DMS 273 (cell line): ENCODE results near the gene PPARG.
A peak's percentile ranks its signal among the peaks of the same experiment; 100 is the strongest.

Experiments
- DNase-seq: peaks from one replicate; lab custom pipeline; 2025; ENCODE audit not compliant: unreplicated experiment; lab: John Stamatoyannopoulos, UW

The PPARG gene

GRCh38 chr3:12408984-12409683 is 120.3 kb downstream of the PPARG start:
- DNase-seq, result no peak

GRCh38 chr3:12409684-12410596 is 121.1 kb downstream of the PPARG start:
- no peak for DNase-seq

- DNase-seq, result no peak
These were observed 124.9 kb downstream of the PPARG start for GRCh38 chr3:12413721-12414255.

DNA sequence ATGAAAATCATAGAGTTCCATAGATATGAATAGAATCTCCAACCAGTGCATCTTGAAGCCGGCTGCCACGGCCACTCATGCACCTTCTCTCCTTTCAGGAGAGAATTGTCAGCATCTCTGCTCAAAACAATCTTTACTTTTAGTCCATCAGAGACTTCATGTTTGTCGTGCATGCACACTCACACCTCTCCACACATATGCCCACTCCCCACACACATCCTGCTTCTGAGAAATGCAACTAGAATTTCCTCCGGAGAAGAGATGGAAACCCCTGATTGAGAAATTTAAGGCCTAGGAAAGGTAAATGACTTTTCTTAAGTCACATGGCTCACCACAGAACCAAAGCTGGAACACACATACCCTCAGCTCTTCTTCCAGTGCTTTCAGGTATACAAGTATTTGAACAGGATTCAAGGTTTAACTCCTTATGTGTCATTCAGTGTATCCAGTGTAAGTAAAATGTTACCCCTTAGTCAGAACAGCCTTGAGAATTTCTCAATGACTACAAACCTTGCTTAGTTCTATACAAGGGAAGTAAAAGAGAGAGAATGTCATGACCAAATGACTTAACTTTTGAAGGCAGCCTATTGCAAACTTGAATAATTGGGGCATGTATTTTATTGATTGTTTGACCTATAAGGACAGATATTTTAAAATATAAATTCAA is 126.3 kb downstream of the PPARG start:
- DNase-seq, result no peak

DNA sequence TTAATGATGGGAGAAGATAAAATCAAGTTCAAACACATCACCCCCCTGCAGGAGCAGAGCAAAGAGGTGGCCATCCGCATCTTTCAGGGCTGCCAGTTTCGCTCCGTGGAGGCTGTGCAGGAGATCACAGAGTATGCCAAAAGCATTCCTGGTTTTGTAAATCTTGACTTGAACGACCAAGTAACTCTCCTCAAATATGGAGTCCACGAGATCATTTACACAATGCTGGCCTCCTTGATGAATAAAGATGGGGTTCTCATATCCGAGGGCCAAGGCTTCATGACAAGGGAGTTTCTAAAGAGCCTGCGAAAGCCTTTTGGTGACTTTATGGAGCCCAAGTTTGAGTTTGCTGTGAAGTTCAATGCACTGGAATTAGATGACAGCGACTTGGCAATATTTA is 127.9 kb downstream of the PPARG start:
- no peak for DNase-seq

DNA sequence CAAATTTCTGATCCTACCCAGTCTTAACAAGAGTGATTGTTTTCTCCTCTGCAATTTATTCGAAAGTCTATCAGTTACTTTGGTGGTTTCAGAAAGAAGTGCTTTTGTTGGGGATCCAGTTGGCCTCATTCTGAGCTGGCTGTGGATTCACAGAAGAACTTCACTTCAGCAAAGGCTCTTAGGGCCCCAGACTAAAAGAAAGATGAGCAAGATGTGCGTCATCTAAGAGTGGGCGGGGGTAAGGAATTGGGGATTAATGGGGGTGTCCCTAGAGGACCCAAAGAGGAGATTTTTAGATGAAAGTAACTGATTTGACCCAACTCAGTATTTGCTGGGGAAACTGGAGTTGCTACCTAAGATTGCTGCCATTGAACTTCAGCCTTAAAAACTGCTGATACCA is 131.5 kb downstream of the PPARG start:
- DNase-seq, result no peak

DNA sequence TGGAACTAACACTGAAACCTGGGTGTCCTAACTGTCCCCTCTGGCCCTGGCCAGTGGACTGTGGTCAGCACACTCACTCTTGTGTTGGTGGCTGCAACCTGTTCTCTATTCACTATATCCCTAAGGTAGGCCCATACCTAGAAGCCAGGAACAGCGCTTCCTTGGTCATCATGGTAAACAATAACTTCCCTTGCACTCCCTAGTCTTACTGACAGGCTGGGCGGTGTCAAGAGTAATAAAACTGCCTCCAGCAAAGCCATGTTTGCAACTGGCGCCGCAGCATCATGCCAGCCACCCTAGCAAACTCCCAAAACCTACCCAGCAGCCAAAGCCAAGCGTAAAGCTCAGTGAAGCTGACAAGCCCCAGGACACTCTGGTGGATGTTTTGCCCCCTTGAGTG is 132.3 kb downstream of the PPARG start:
- no peak for DNase-seq

DNA sequence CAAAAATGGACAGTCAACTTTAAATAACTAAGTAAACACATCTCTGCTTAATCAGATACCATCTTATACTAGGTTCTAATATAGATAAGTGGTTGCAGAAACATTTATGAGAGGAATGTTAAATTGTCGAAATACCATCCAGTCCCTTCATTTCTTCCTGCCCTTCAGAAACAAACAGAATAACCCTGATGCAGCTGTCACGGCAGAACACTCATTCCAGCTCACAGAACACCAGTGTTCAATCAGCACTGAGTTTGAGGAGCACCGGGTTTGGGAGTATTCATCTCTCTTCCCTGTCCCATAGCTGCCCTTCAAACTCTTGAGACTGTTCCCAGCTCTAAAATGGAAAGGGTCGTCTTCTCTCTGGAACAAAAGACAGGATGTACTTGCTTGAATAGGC is 134.3 kb downstream of the PPARG start:
- no peak for DNase-seq

GRCh38 chr3:12423918-12424630 is 135.2 kb downstream of the PPARG start:
- no peak for DNase-seq

- no peak for DNase-seq
These were observed 135.9 kb downstream of the PPARG start for GRCh38 chr3:12424635-12425319.

DNA sequence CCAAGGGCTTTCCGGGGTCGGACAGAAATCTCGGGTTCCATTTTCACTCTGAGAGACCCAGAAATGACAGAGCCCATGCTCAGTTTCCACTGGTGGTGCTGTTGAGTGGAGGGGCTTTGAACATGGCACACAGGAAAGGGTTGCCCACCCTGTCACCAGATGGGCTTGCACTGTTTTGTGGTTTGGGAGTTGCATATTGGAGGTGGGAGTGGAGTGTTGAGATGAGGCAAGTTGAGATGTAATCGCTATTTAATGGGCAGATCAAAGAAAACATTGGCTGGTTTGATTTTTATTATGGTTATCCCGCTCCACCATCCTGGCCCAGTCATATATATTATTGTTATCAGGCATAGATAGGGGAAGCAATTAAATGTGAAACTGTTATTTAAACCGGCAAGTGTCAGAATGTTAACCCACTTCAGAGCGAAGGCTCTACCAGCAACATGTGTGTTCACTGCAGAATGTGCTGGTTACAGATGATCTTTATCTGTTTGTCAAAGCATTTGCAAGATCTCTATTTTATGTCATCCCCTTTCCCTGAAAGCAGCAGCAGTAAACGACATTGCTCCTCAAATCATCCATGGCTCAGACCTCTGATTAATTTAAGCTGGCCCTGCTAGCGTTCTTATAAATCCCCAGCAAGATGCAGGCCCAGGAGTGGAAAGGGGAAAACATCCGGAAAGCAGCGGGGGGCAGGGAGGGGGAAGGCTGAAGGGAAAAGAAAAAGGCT is 137.1 kb downstream of the PPARG start:
- DNase-seq, result no peak

DNA sequence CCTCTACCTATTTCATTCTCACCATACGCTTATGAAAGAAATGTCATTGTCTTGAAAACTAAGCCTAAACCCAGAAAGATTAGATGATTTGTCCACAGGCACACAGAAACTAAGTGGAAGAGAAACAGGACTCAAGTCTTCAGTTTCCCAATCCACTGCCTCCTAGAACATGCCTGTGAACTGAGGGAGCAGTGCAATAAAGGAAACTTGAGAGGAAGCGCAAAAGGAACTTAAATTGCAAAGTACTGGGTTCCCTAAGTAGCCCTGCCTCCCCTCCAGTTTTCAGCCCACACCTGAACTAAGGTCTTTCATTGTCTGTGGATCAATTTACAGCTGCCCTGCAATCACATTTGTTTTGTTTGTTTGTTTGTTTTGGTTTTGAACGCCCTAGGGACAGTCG is 138.7 kb downstream of the PPARG start:
- DNase-seq, result no peak

- DNase-seq, result no peak
These were observed 139.3 kb downstream of the PPARG start for GRCh38 chr3:12428126-12428525.

DNA sequence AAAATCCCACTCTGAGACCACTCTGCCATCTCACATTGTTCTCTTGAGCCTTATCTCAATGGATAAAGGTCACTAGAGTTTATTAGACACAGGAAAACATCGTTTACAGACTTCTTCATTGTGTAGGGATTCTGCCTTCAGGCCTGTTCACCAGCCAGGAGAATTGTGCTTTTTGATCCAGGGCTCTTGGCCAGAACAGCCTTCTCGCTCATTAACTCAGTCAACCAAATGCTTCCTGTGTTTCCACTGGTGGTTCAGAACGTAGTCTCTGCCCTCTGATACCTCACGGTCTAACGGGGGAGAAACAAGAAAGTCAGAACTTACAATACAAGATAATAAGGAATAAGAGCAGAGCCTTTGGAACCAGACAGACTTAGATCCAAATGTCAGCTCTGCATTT is 141.2 kb downstream of the PPARG start:
- DNase-seq, result no peak

DNA sequence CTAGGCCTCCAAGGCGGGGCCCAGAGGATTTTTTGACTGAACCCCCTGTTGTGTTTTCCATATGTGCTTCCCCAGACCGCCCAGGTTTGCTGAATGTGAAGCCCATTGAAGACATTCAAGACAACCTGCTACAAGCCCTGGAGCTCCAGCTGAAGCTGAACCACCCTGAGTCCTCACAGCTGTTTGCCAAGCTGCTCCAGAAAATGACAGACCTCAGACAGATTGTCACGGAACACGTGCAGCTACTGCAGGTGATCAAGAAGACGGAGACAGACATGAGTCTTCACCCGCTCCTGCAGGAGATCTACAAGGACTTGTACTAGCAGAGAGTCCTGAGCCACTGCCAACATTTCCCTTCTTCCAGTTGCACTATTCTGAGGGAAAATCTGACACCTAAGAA is 145.0 kb downstream of the PPARG start:
- peak; percentile 3 for DNase-seq

DNA sequence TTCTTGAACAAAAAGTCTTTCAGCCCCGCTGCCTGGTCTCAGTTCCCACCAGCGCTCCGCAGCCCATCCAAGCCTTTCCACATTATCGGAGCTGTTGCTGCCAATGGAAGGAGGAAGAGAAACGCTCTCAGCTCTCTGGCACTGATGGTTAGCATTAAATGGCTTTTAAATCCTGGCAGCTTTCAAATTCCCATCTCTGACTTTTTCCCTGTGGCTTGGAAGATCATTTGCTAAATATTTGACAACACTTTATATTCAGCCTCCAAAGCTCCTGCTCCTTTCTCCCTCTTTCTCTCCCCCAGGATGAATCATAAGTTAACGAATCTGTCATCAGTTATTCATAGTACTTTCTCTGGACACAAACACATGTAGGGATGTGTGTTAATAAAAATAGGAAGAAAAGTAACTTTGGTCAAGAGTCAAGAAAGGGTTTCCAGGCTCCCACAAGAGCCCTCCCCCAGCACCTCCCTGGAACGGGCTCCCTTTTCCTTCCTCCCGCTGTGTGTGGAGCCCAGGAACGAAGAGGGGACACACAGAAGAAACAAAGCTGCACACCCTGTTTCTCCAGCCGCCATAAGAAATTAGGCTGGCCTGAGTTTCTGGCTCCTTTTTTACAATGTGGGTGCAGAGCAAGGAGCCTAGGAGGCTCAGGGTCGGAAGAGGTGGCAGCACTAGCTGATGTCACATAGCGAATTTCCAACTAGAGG is 147.8 kb downstream of the PPARG start:
- DNase-seq, result no peak

DNA sequence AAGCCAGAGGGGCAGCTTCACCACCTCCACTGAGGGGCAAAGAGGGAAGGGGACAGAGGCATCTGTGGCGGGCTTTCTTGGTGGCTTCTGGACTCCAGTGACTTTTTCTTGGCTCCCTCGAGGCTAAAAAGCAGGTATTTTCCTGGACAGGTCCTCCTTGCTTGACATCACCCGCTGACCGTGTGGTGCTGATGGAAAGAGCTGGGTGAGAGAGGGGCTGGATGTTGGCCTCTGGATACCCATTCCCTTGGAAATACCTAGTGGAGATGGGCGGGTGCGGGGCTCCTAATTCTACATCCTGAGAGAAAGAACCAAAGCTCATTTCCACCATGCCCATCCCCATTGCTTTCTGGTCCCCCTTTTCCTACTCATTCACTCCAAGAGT is 148.3 kb downstream of the PPARG start:
- no peak for DNase-seq

DNA sequence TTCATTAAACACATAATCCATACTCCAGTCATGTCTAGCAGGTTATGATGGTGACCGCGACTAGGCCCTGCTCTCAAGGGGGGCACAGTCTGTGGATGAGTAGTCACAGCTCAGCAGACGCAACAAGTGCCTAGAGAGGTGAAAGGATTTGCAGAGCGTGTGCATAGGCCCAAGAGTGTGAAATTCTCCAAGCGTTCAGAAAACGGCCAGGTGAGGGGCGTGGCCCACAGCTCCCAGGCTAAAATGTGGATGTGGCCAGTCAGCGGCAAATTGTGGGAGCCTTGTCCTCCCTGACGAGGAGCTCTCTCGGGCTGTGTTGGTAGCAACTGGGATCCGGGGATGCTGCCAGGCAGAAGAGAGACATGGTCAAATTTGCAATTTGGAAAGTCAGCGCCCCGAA is 149.0 kb downstream of the PPARG start:
- no peak for DNase-seq

DNA sequence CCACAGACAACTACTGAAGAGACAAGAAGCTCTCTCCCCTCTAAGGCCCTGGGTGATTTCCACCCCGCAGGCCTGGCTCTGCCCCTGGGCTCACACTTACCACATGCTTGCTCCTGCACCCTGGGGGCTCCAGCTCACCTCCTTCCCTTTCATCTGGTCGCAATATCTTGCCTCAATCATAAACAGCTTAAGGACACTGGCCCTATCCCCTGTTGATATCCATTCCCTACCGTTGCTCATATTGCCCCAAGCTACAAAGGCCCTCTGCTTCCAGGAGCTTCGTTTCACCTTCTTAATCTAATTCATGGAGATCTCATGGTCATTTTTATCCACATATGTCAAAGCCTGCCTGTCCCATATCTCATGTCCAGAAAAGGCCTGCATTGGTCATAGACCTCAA is 149.4 kb downstream of the PPARG start:
- no peak for DNase-seq
